Panc1 (cell line): Measurements from ENCODE around the gene DCLRE1B. TPM values are rescaled to one million over a fixed set of nuclear protein-coding genes. Genes with fewer than 3 reads are reported as not detected.

Source experiments
- ATAC-seq: fragments of 200-7000 bp; cut with Tn5 transposase; 2 replicates; pipeline ENCODE4 v1.9.1; 2020; ENCODE audit warnings: mild to moderate bottlenecking, moderate library complexity
- BruUV-seq: library from RNA; stranded (reverse); fragments of 400-500 nt; replicated peaks from 2 replicates; lab custom pipeline; 2021; lab: Mats Ljungman, UMichigan
- CTCF ChIA-PET: fragments of 300-600 bp; sonication (Branson Sonifier 250); formaldehyde crosslinking; loops from one replicate; lab custom pipeline; 2022; ENCODE audit warnings: antibody characterized with exemption; lab: Charles Lee
- POLR2A ChIA-PET: fragments of 300-600 bp; sonication (Branson Sonifier 250); formaldehyde crosslinking; loops from one replicate; lab custom pipeline; 2022; ENCODE audit warnings: antibody characterized with exemption; lab: Charles Lee
- DNase-seq: peaks from one replicate; pipeline ENCODE4 v3.0.0-alpha.2; 2010; ENCODE audit warnings: low read depth, low spot score
- H3K27ac ChIP-seq: 2 replicates; pipeline ENCODE4 v1.5.1; 2011; ENCODE audit warnings: mild to moderate bottlenecking, low read length, inconsistent platforms
- H3K27me3 ChIP-seq: fragments of 200-500 bp; sonication (Bioruptor generic); 2 replicates; pipeline ENCODE4 v1.6.0; 2014; ENCODE audit warnings: low read length, inconsistent platforms; ENCODE audit not compliant: control insufficient read depth, insufficient read depth
- H3K36me3 ChIP-seq: fragments of 200-500 bp; sonication (Bioruptor generic); 2 replicates; pipeline ENCODE4 v1.5.1; 2014; ENCODE audit warnings: inconsistent platforms, mild to moderate bottlenecking, low read length, moderate library complexity; ENCODE audit not compliant: control insufficient read depth, insufficient read depth
- H3K4me1 ChIP-seq: 2 replicates; pipeline ENCODE4 v1.5.1; 2011; ENCODE audit warnings: inconsistent platforms, mild to moderate bottlenecking, low read length, moderate library complexity; ENCODE audit not compliant: control insufficient read depth, insufficient read depth
- H3K4me3 ChIP-seq, 2 experiments: 2 replicates each; pipeline ENCODE4 v1.5.1; 2011 to 2012; ENCODE audit warnings: low read depth in 2 of 2, low read length in 2 of 2, mild to moderate bottlenecking in 2 of 2, inconsistent platforms in 1 of 2, moderate library complexity in 1 of 2
- H3K9me3 ChIP-seq: fragments of 200-500 bp; sonication (Bioruptor generic); 2 replicates; pipeline ENCODE4 v1.5.1; 2014; ENCODE audit warnings: low read depth, mild to moderate bottlenecking, inconsistent platforms, low read length, moderate library complexity; ENCODE audit not compliant: control insufficient read depth, insufficient read depth
- POLR2AphosphoS5 ChIP-seq: IDR thresholded peaks from 2 replicates; pipeline ENCODE4 v1.6.1; 2012; ENCODE audit warnings: mild to moderate bottlenecking, low read depth, low read length, moderate library complexity
- REST ChIP-seq, 2 experiments: IDR thresholded peaks; 2 replicates each; pipeline ENCODE4 v1.6.1; 2011 to 2012; ENCODE audit warnings: low read depth in 2 of 2, control low read depth in 1 of 2, low read length in 1 of 2, mild to moderate bottlenecking in 1 of 2, moderate library complexity in 1 of 2; ENCODE audit not compliant: insufficient read depth in 1 of 2
- SIN3A ChIP-seq: IDR thresholded peaks from 2 replicates; pipeline ENCODE4 v1.6.1; 2012; ENCODE audit warnings: low read depth, mild to moderate bottlenecking, low read length, moderate library complexity, borderline replicate concordance; ENCODE audit not compliant: insufficient read depth
- TCF7L2 ChIP-seq: IDR thresholded peaks from 2 replicates; pipeline ENCODE4 v1.6.1; 2011; ENCODE audit warnings: mild to moderate bottlenecking, low read depth, low read length, inconsistent platforms
- in situ Hi-C: cut with HindIII; loops from 2 replicates; pipeline ENCODE4 v1.10.0; 2016; ENCODE audit warnings: low sequenced_read_pairs, low pct_unique_long_range_greater_than_20kb
- intact Hi-C: fragments of 100-400 bp; cut with micrococcal nuclease; formaldehyde crosslinking; loops from one replicate; pipeline ENCODE4 v1.10.0; 2022; ENCODE audit not compliant: unreplicated experiment
- total RNA-seq: library from RNA; stranded (reverse); gene quantifications from one replicate; pipeline ENCODE4 v1.2.1, GENCODE V29; 2021; ENCODE audit not compliant: unreplicated experiment
- TF ChIP-seq, protein P1 (sequence below): fragments of 450-650 bp; IDR thresholded peaks from 2 replicates; pipeline ENCODE4 v1.5.1; 2017; ENCODE audit warnings: mild to moderate bottlenecking

The DCLRE1B gene
- total RNA-seq, 1 experiment from 2014 or later: 8.6 TPM

DNA sequence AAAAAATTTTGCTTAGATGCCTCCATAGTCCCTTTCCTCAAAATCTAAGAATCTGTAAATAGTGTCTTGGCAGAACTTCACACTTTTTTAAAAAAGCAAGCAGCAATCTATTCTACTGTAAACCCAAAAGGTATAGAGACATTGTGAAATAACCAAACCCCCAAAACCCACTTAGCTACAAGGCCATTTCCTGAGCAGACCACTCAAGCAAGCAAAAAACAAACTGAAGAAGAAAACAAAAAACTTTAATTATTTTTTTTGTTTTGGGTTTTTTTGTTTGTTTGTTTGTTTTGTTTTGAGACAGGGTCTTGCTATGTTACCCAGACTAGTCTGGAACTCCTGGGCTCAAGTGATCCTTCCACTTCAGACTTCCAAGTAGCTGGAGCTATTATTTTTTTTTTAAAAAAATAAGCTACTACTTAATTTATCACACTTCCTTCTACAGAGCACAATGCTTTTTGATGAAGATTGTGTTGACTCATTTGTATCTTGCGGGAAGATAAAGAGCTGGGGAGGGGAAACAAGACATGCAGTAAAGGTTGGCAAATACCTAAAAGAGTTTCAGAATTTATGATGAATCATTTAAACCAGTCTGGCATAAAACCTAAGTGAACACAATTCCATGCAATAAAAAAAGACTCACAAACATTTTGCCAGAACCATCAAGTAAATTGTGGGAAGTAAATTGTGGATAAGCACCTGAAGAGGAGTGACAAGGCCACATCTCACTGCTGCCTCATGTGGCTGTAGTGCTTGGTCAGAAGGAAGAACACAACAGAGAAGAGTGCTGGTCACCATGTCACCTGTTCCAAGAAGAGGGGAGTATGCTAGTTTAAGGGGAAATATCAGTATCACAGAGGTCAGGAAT is 30.9 kb upstream of the DCLRE1B start:
- Histone ChIP-seq H3K4me3 (no peak overlapping the region), H3K9me3 (no peaks in the 10 kb centered on the region), H3K27me3 (no peaks in the 10 kb centered on the region), H3K4me1 (no peaks in the 10 kb centered on the region), H3K27ac (no peak overlapping the region), H3K36me3 (no peaks in the 10 kb centered on the region)
- TF ChIP-seq, protein P1, sequence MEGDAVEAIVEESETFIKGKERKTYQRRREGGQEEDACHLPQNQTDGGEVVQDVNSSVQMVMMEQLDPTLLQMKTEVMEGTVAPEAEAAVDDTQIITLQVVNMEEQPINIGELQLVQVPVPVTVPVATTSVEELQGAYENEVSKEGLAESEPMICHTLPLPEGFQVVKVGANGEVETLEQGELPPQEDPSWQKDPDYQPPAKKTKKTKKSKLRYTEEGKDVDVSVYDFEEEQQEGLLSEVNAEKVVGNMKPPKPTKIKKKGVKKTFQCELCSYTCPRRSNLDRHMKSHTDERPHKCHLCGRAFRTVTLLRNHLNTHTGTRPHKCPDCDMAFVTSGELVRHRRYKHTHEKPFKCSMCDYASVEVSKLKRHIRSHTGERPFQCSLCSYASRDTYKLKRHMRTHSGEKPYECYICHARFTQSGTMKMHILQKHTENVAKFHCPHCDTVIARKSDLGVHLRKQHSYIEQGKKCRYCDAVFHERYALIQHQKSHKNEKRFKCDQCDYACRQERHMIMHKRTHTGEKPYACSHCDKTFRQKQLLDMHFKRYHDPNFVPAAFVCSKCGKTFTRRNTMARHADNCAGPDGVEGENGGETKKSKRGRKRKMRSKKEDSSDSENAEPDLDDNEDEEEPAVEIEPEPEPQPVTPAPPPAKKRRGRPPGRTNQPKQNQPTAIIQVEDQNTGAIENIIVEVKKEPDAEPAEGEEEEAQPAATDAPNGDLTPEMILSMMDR: peak; percentile 33; the same call in 1 of the 2 replicates
- no peak for TF ChIP-seq REST (IDR thresholded peaks at IDR 0.05; ENCODE audit: insufficient read depth in 1 of 2, low read depth in 2 of 2, low read length in 1 of 2)
- TF ChIP-seq TCF7L2: no peak
- intact Hi-C loops (no loop called here), in situ Hi-C loops (no loop called here)
- CTCF ChIA-PET: no interaction called here
- ATAC-seq (no peak), DNase-seq (no peak)
- POLR2A ChIA-PET: no interaction called here
- no TSS peak for BruUV-seq

GRCh38 chr1:113875714-113876113 is 29.4 kb upstream of the DCLRE1B start:
- in situ Hi-C loops (no loop called here), intact Hi-C loops (no loop called here)
- H3K4me3 ChIP-seq: no peak overlapping the region
- H3K9me3 ChIP-seq: no peaks in the 10 kb centered on the region
- CTCF ChIA-PET: interaction anchor here (0.7 kb wide), 1 partner anchor 802 kb away, joined by 3 read pairs; no protein-coding TSS in a partner anchor
- no peak for DNase-seq
- POLR2A ChIA-PET: interaction anchor here (0.7 kb wide), 1 partner anchor 12 kb away, joined by 3 read pairs; no protein-coding TSS in a partner anchor
- H3K27ac ChIP-seq: no peak overlapping the region
- H3K4me1 ChIP-seq: no peaks in the 10 kb centered on the region
- TF ChIP-seq POLR2AphosphoS5: no peak
- no peak for TF ChIP-seq REST (IDR thresholded peaks at IDR 0.05; ENCODE audit: insufficient read depth in 1 of 2, low read depth in 2 of 2, low read length in 1 of 2)
- TF ChIP-seq SIN3A: no peak
- no peak for TF ChIP-seq TCF7L2
- TF ChIP-seq, protein P1: no peak
- no TSS peak for BruUV-seq
- no peaks in the 10 kb centered on the region for H3K27me3 ChIP-seq
- no peaks in the 10 kb centered on the region for H3K36me3 ChIP-seq
- no peak for ATAC-seq
